DND-41 (cell line): ENCODE data around the gene MCCC1.

Experiments
- ATAC-seq: fragments of 200-7000 bp; cut with Tn5 transposase; 3 replicates; pipeline ENCODE4 v1.9.1; 2021; ENCODE audit warnings: low read depth; ENCODE audit not compliant: insufficient read depth
- DNase-seq: peaks from one replicate; pipeline ENCODE4 v3.0.0-alpha.2; 2020
- H2AFZ ChIP-seq: 2 replicates; pipeline ENCODE4 v1.6.0; 2012; ENCODE audit warnings: low read depth, low read length
- H3K27ac ChIP-seq: 2 replicates; pipeline ENCODE4 v1.5.1; 2012; ENCODE audit warnings: low read length, inconsistent platforms
- H3K27me3 ChIP-seq: fragments of 200-600 bp; sonication (generic); 2 replicates; pipeline ENCODE4 v1.6.0; 2012; ENCODE audit warnings: low read length, mild to moderate bottlenecking, inconsistent platforms; ENCODE audit not compliant: insufficient read depth, poor library complexity
- H3K36me3 ChIP-seq: 2 replicates; pipeline ENCODE4 v1.5.1; 2012; ENCODE audit warnings: low read length, inconsistent platforms; ENCODE audit not compliant: insufficient read depth
- H3K4me1 ChIP-seq: 2 replicates; pipeline ENCODE4 v1.5.1; 2012; ENCODE audit warnings: mild to moderate bottlenecking, low read length; ENCODE audit not compliant: insufficient read depth
- H3K4me2 ChIP-seq: 2 replicates; pipeline ENCODE4 v1.6.0; 2012; ENCODE audit warnings: mild to moderate bottlenecking, moderate library complexity, low read length, inconsistent platforms; ENCODE audit not compliant: insufficient read depth
- H3K4me3 ChIP-seq, 2 experiments: fragments of 200-600 bp in 1 of 2; shearing (Covaris generic) in 1 of 2; 2 replicates each; pipeline ENCODE4 v1.5.1; 2012 to 2016; ENCODE audit warnings: inconsistent platforms in 2 of 2, low read length in 2 of 2, mild to moderate bottlenecking in 2 of 2, low read depth in 1 of 2, moderate library complexity in 1 of 2
- H3K79me2 ChIP-seq: 2 replicates; pipeline ENCODE4 v1.6.0; 2012; ENCODE audit warnings: low read length, inconsistent platforms; ENCODE audit not compliant: insufficient read depth
- H3K9ac ChIP-seq: 2 replicates; pipeline ENCODE4 v1.6.0; 2012; ENCODE audit warnings: low read depth, mild to moderate bottlenecking, inconsistent platforms, low read length, moderate library complexity
- H3K9me3 ChIP-seq: 2 replicates; pipeline ENCODE4 v1.5.1; 2012; ENCODE audit warnings: low read length, moderate library complexity, mild to moderate bottlenecking, inconsistent platforms; ENCODE audit not compliant: insufficient read depth, severe bottlenecking
- H4K20me1 ChIP-seq: 2 replicates; pipeline ENCODE4 v1.6.0; 2012; ENCODE audit warnings: low read length; ENCODE audit not compliant: insufficient read depth
- EZH2 ChIP-seq: IDR thresholded peaks from 3 replicates; pipeline ENCODE4 v1.6.1; 2012; ENCODE audit warnings: borderline replicate concordance, low read depth, mild to moderate bottlenecking, moderate library complexity, low read length, inconsistent platforms; ENCODE audit not compliant: severe bottlenecking
- TF ChIP-seq, protein P1 (sequence below): IDR thresholded peaks from 2 replicates; pipeline ENCODE4 v1.5.1; 2012; ENCODE audit warnings: borderline replicate concordance, low read length, moderate library complexity, mild to moderate bottlenecking; ENCODE audit not compliant: poor library complexity, severe bottlenecking; ENCODE audit errors: extremely low read depth

MCCC1 gene

DNA sequence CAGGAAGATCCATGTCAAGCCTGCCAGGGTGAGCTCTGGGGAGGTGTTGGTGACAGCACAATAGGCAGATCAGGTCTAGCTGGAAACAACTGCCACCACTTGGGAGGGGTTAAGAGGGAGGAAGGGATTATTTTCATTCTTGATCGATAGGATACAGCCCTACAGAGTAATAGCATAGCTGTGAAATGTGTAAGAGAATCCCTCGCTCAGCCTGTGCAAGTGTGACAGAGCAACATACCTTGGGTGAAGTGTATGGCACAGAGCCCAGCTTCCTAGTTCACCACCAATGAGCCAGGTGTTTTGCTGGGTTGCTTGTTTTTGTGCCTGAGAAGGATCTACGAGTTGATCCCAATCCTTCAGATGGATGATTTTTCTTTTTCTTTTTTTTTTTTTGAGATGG lies 109.7 kb downstream of the MCCC1 start:
- no peaks in the 10 kb centered on the region for H3K36me3 ChIP-seq
- H3K27ac ChIP-seq = no peak overlapping the region
- no peaks in the 10 kb centered on the region for H3K4me1 ChIP-seq
- no peaks in the 10 kb centered on the region for H3K79me2 ChIP-seq
- TF ChIP-seq, protein P1, sequence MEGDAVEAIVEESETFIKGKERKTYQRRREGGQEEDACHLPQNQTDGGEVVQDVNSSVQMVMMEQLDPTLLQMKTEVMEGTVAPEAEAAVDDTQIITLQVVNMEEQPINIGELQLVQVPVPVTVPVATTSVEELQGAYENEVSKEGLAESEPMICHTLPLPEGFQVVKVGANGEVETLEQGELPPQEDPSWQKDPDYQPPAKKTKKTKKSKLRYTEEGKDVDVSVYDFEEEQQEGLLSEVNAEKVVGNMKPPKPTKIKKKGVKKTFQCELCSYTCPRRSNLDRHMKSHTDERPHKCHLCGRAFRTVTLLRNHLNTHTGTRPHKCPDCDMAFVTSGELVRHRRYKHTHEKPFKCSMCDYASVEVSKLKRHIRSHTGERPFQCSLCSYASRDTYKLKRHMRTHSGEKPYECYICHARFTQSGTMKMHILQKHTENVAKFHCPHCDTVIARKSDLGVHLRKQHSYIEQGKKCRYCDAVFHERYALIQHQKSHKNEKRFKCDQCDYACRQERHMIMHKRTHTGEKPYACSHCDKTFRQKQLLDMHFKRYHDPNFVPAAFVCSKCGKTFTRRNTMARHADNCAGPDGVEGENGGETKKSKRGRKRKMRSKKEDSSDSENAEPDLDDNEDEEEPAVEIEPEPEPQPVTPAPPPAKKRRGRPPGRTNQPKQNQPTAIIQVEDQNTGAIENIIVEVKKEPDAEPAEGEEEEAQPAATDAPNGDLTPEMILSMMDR = no peak
- no peak for TF ChIP-seq EZH2
- DNase-seq = no peak
- H2AFZ ChIP-seq = no peak overlapping the region
- no peak overlapping the region for H3K4me3 ChIP-seq
- no peak overlapping the region for H3K4me2 ChIP-seq
- H4K20me1 ChIP-seq = no peaks in the 10 kb centered on the region
- no peak overlapping the region for H3K9ac ChIP-seq
- no peaks in the 10 kb centered on the region for H3K9me3 ChIP-seq
- 0 out of 3 replicates have a peak, but pooled peaks have one; percentile 22 for ATAC-seq
- no peaks in the 10 kb centered on the region for H3K27me3 ChIP-seq

DNA sequence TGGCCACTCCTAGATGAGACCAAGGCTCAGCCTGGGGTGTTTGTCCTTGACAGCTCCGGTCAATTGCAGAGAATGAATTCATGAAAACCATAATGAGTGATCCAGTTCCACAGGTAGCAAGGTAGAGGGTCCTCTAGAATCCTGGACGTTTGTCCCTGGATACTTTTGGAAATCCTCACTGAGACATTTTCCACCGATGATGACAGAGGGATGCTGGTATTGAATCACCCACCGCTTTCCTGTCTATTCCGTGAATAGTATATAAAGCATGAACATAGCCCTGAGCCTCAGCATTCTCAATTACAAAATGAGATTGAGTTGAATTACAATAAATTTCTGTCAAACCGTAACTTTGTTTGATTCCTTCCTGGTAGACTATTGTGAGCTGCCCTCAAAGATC lies 113.3 kb downstream of the MCCC1 start:
- H3K36me3 ChIP-seq = no peaks in the 10 kb centered on the region
- no peak for DNase-seq
- H3K4me1 ChIP-seq = peaks cover 3% of the 10 kb centered on the region
- H3K9ac ChIP-seq = no peak overlapping the region
- H3K27me3 ChIP-seq = no peaks in the 10 kb centered on the region
- no peak overlapping the region for H3K4me3 ChIP-seq
- H3K79me2 ChIP-seq = no peaks in the 10 kb centered on the region
- H3K27ac ChIP-seq = no peak overlapping the region
- H3K9me3 ChIP-seq = no peaks in the 10 kb centered on the region
- no peak overlapping the region for H3K4me2 ChIP-seq
- H4K20me1 ChIP-seq = no peaks in the 10 kb centered on the region
- no peak for ATAC-seq
- H2AFZ ChIP-seq = no peak overlapping the region
- TF ChIP-seq EZH2 = no peak
- TF ChIP-seq, protein P1 = no peak

DNA sequence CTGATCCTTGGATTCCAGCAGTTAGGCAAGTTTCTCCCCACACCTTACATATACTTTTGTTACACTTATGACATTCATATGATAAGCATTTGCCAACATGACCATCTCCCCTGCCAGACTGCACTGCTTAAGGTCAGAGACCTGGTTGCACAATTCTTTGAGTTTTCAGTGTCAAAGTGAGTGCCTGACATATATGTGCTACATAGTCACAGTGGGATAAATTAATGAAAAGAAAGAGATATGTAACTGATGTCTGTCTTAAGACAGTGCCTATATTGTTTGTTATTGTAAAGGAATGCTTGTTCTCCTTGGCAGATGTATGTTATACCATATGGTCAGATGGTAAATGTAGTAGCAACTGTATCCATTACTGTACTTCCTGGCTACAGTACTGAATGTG lies 115.4 kb downstream of the MCCC1 start:
- H4K20me1 ChIP-seq = peaks cover 4% of the 10 kb centered on the region; the same call in 1 of the 2 replicates
- no peak overlapping the region for H3K27ac ChIP-seq
- ATAC-seq (no peak), DNase-seq (no peak)
- no peak overlapping the region for H2AFZ ChIP-seq
- H3K4me2 ChIP-seq = no peak overlapping the region
- no peaks in the 10 kb centered on the region for H3K27me3 ChIP-seq
- TF ChIP-seq, protein P1 = no peak
- no peak for TF ChIP-seq EZH2
- peaks cover 14% of the 10 kb centered on the region for H3K4me1 ChIP-seq
- H3K36me3 ChIP-seq = no peaks in the 10 kb centered on the region
- H3K9me3 ChIP-seq = no peaks in the 10 kb centered on the region
- peaks cover 17% of the 10 kb centered on the region for H3K79me2 ChIP-seq
- H3K4me3 ChIP-seq = no peak overlapping the region
- no peak overlapping the region for H3K9ac ChIP-seq

DNA sequence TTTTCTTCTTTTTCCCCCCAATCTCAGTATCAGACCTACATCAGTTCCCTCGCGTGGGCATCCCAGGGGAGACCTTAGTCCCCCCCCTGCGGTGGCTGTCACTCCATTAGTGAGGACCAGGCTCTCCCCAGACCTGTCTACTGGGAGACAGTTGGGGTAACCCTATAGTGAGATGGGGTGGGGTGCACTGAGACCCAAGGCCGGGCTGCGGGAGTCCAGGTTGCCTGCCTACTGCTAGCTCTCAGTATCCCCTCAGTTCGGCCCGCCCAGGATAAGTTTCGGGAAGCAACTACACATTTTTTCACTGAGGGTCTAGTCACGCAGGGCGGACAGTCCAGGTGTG lies 118.3 kb downstream of the MCCC1 start:
- Histone ChIP-seq H3K36me3 (no peaks in the 10 kb centered on the region), H3K4me2 (peak overlapping the region; percentile 71), H4K20me1 (peaks cover 24% of the 10 kb centered on the region; the same call in 1 of the 2 replicates), H3K4me3 (peak overlapping the region; percentile 31 to 92; a peak in 3 of 4 replicates), H2AFZ (peak overlapping the region; percentile 84), H3K9ac (peak overlapping the region; percentile 77), H3K9me3 (no peaks in the 10 kb centered on the region), H3K27me3 (no peaks in the 10 kb centered on the region), H3K4me1 (peaks cover 37% of the 10 kb centered on the region), H3K79me2 (peaks cover 45% of the 10 kb centered on the region), H3K27ac (peak overlapping the region; percentile 58)
- DNase-seq (no peak), ATAC-seq (peak; percentile 9; the same call in 2 of the 3 replicates)
- TF ChIP-seq, protein P1 = no peak
- TF ChIP-seq EZH2 = no peak
